Left ventricle myocardium inferior (tissue), 1 donor: ENCODE data around the gene TUBB4A. TPM values are rescaled to one million over a fixed set of nuclear protein-coding genes. Genes with fewer than 3 reads are reported as not detected.

Experiments used
- DNase-seq: peaks from one replicate; pipeline ENCODE4 v3.0.0-alpha.2; 2020
- H3K27ac ChIP-seq: fragments of 200-600 bp; replicated peaks from 2 replicates; pipeline ENCODE4 v1.8.0; 2021
- H3K27me3 ChIP-seq: fragments of 200-600 bp; 2 replicates; pipeline ENCODE4 v1.8.0; 2021; ENCODE audit warnings: low read depth
- H3K36me3 ChIP-seq: fragments of 200-600 bp; 2 replicates; pipeline ENCODE4 v1.8.0; 2021
- H3K4me1 ChIP-seq: fragments of 200-600 bp; 2 replicates; pipeline ENCODE4 v1.8.0; 2021
- H3K4me3 ChIP-seq: fragments of 200-600 bp; 2 replicates; pipeline ENCODE4 v1.8.0; 2021; ENCODE audit warnings: mild to moderate bottlenecking, moderate library complexity
- H3K9me3 ChIP-seq: fragments of 200-600 bp; replicated peaks from 2 replicates; pipeline ENCODE4 v1.8.0; 2021
- CTCF ChIP-seq: fragments of 200-600 bp; IDR thresholded peaks from 2 replicates; pipeline ENCODE4 v1.8.0; 2021; ENCODE audit warnings: antibody characterized with exemption, mild to moderate bottlenecking, borderline replicate concordance
- intact Hi-C: fragments of 100-400 bp; cut with micrococcal nuclease; formaldehyde crosslinking; loops from one replicate; pipeline ENCODE4 v1.11.0; 2022
- total RNA-seq: library from RNA; stranded (reverse); fragmentation: NEBNext Ultra II Directional; extraction: Animal tissue kit (Norgen Biotek cat#: 25700); gene quantifications from one replicate; pipeline ENCODE4 v1.2.1, GENCODE V29; 2021
- donor health status: DM: no; HTN: yes; CAD: no; lungs with severe emphysema.

Gene TUBB4A
- total RNA-seq, 1 donor from 2014 or later: 3.3 TPM

- no peak overlapping the region for H3K4me3 ChIP-seq
- H3K27ac ChIP-seq: no peak overlapping the region
- intact Hi-C loops: no loop called here
- peaks cover 34% of the 10 kb centered on the region for H3K4me1 ChIP-seq
- no peak for TF ChIP-seq CTCF
- no peaks in the 10 kb centered on the region for H3K36me3 ChIP-seq
- no peaks in the 10 kb centered on the region for H3K9me3 ChIP-seq
- peaks cover 14% of the 10 kb centered on the region for H3K27me3 ChIP-seq
- no peak for DNase-seq
Observed at GRCh38 chr19:6521718-6522646, 19.9 kb upstream of the TUBB4A start.

- Histone ChIP-seq H3K9me3 (no peaks in the 10 kb centered on the region), H3K27me3 (peaks cover 14% of the 10 kb centered on the region), H3K4me1 (peaks cover 32% of the 10 kb centered on the region), H3K36me3 (no peaks in the 10 kb centered on the region), H3K4me3 (no peak overlapping the region), H3K27ac (no peak overlapping the region)
- DNase-seq: no peak
- TF ChIP-seq CTCF: no peak
- intact Hi-C loops: loop anchor here (10.0 kb wide), 1 partner anchor 116 kb away; no protein-coding TSS in a partner anchor
Observed at GRCh38 chr19:6519289-6519688, 17.2 kb upstream of the TUBB4A start.

GRCh38 chr19:6518145-6518911 lies 16.2 kb upstream of the TUBB4A start:
- intact Hi-C loops: loop anchor here (10.0 kb wide), 1 partner anchor 116 kb away; no protein-coding TSS in a partner anchor
- no peak for DNase-seq
- TF ChIP-seq CTCF: no peak
- Histone ChIP-seq H3K27ac (no peak overlapping the region), H3K36me3 (no peaks in the 10 kb centered on the region), H3K27me3 (peaks cover 14% of the 10 kb centered on the region), H3K4me3 (no peak overlapping the region), H3K9me3 (no peaks in the 10 kb centered on the region), H3K4me1 (peaks cover 26% of the 10 kb centered on the region)

- intact Hi-C loops: loop anchor here (10.0 kb wide), 1 partner anchor 118 kb away; no protein-coding TSS in a partner anchor
- peaks cover 2% of the 10 kb centered on the region for H3K27me3 ChIP-seq
- H3K4me1 ChIP-seq: peaks cover 26% of the 10 kb centered on the region
- DNase-seq: peak; percentile 89
- peak overlapping the region; percentile 88 for H3K27ac ChIP-seq
- no peaks in the 10 kb centered on the region for H3K9me3 ChIP-seq
- H3K36me3 ChIP-seq: no peaks in the 10 kb centered on the region
- H3K4me3 ChIP-seq: peak overlapping the region; percentile 82
- peak; percentile 98 for TF ChIP-seq CTCF
Observed at GRCh38 chr19:6516659-6517291, 14.7 kb upstream of the TUBB4A start.
